Activated T-cell treated with anti-CD3 and anti-CD28 coated beads, Interleukin-2, amount 50 U/mL, for 1 hour (primary cell): ENCODE measurements around the gene OXCT1.
A peak's percentile ranks its signal among the peaks of the same experiment; 100 is the strongest.

Source experiments
- DNase-seq: peaks from one replicate; pipeline ENCODE4 v3.0.0-alpha.2; 2020

Gene OXCT1

GRCh38 chr5:41869724-41870626 is at the start of gene OXCT1:
Gene OXCT1 (minus strand): TSS chr5:41870425. CDS start chr5:41870358, 67 bp downstream.
- DNase-seq, result peak; percentile 94

GRCh38 chr5:41918105-41918504 is 47.9 kb upstream of the OXCT1 start:
- no peak for DNase-seq

GRCh38 chr5:41908374-41909079 is 38.3 kb upstream of the OXCT1 start:
- no peak for DNase-seq

- no peak for DNase-seq
These were observed 35.9 kb upstream of the OXCT1 start for GRCh38 chr5:41906151-41906550.

GRCh38 chr5:41903892-41904799 is 33.9 kb upstream of the OXCT1 start, which contains the start of gene RIMOC1:
Gene RIMOC1 (plus strand): TSS chr5:41904344. CDS start chr5:41904368, 24 bp downstream.
- peak; percentile 97 for DNase-seq

- no peak for DNase-seq
These were observed 33.2 kb upstream of the OXCT1 start for GRCh38 chr5:41903382-41903891.

GRCh38 chr5:41896230-41896629 is 26.0 kb upstream of the OXCT1 start:
- DNase-seq, result no peak

- DNase-seq, result no peak
These were observed 23.0 kb upstream of the OXCT1 start for GRCh38 chr5:41893074-41893851.

- DNase-seq, result no peak
These were observed 21.8 kb upstream of the OXCT1 start for GRCh38 chr5:41892031-41892430.

- DNase-seq, result no peak
These were observed 21.0 kb upstream of the OXCT1 start for GRCh38 chr5:41891066-41891707.

- DNase-seq, result no peak
These were observed 15.1 kb upstream of the OXCT1 start for GRCh38 chr5:41885286-41885685.

GRCh38 chr5:41883936-41884335 is 13.7 kb upstream of the OXCT1 start:
- DNase-seq, result no peak

- DNase-seq, result no peak
These were observed 13.0 kb upstream of the OXCT1 start for GRCh38 chr5:41883243-41883642.

- no peak for DNase-seq
These were observed 12.5 kb upstream of the OXCT1 start for GRCh38 chr5:41882765-41883164.

- DNase-seq, result no peak
These were observed 8.6 kb upstream of the OXCT1 start for GRCh38 chr5:41878643-41879478.

- DNase-seq, result no peak
These were observed 7.9 kb upstream of the OXCT1 start for GRCh38 chr5:41878173-41878572.

- no peak for DNase-seq
These were observed 7.2 kb upstream of the OXCT1 start for GRCh38 chr5:41877408-41877807.

- no peak for DNase-seq
These were observed 6.5 kb upstream of the OXCT1 start for GRCh38 chr5:41876678-41877077.

- DNase-seq, result no peak
These were observed 4.9 kb upstream of the OXCT1 start for GRCh38 chr5:41875121-41875520.

- no peak for DNase-seq
These were observed 4.4 kb upstream of the OXCT1 start for GRCh38 chr5:41874512-41875060.
